ENCODE results near the gene ACTN3.

ACTN3 gene

GRCh38 chr11:66545701-66546367, 869 bp upstream of the ACTN3 start, which contains the start of gene ZDHHC24:
TSS of gene ZDHHC24 (minus strand) at chr11:66546048. CDS start at chr11:66546003, 45 bp downstream.
- DNase-seq = peak; percentile 90 to 94

- DNase-seq = no peak
Observed at GRCh38 chr11:66546966-66547661, 411 bp downstream of the ACTN3 start.

- no peak for DNase-seq
Observed at GRCh38 chr11:66547662-66548009, 933 bp downstream of the ACTN3 start.

- DNase-seq = no peak
Observed at GRCh38 chr11:66548041-66548440, 1.3 kb downstream of the ACTN3 start.

- no peak for DNase-seq
Observed at GRCh38 chr11:66548774-66549630, 2.3 kb downstream of the ACTN3 start.

- DNase-seq = no peak
Observed at GRCh38 chr11:66549696-66550095, 3.0 kb downstream of the ACTN3 start.

GRCh38 chr11:66550887-66551286, 4.2 kb downstream of the ACTN3 start:
- DNase-seq = no peak

GRCh38 chr11:66554602-66555001, 7.9 kb downstream of the ACTN3 start:
- DNase-seq = no peak

- DNase-seq = no peak
Observed at GRCh38 chr11:66555416-66555815, 8.7 kb downstream of the ACTN3 start.

GRCh38 chr11:66556086-66556485, 9.4 kb downstream of the ACTN3 start:
- no peak for DNase-seq

GRCh38 chr11:66557733-66558326, 11.1 kb downstream of the ACTN3 start:
- no peak for DNase-seq

- DNase-seq = no peak
Observed at GRCh38 chr11:66559142-66559865, 12.6 kb downstream of the ACTN3 start.

- DNase-seq = no peak
Observed at GRCh38 chr11:66559866-66560676, 13.4 kb downstream of the ACTN3 start.

- DNase-seq = no peak
Observed at GRCh38 chr11:66561178-66561974, 14.7 kb downstream of the ACTN3 start.

- DNase-seq = no peak
Observed at GRCh38 chr11:66561975-66562248, 15.2 kb downstream of the ACTN3 start.

GRCh38 chr11:66562275-66562674, 15.6 kb downstream of the ACTN3 start:
- no peak for DNase-seq

GRCh38 chr11:66562907-66563583, 16.3 kb downstream of the ACTN3 start:
- DNase-seq = no peak

GRCh38 chr11:66563832-66564231, 17.1 kb downstream of the ACTN3 start:
- no peak for DNase-seq

- DNase-seq = no peak
Observed at GRCh38 chr11:66564538-66564937, 17.8 kb downstream of the ACTN3 start.

GRCh38 chr11:66564984-66565383, 18.3 kb downstream of the ACTN3 start:
- no peak for DNase-seq

- no peak for DNase-seq
Observed at GRCh38 chr11:66566221-66566620, 19.5 kb downstream of the ACTN3 start.

All from Kasumi-1 (cell line).